Subcutaneous preadipocyte (primary cell): ENCODE data around the gene DHRS9. TPM values are rescaled to one million over a fixed set of nuclear protein-coding genes. Genes with fewer than 3 reads are reported as not detected.

Source experiments
- total RNA-seq: library from RNA; depleted of rRNA; stranded (reverse); fragments of >200 nt; gene quantifications from 2 replicates; pipeline ENCODE4 v1.2.3, GENCODE V29; 2012

DHRS9 gene
- total RNA-seq, result not detected in 2 replicates

DNA sequence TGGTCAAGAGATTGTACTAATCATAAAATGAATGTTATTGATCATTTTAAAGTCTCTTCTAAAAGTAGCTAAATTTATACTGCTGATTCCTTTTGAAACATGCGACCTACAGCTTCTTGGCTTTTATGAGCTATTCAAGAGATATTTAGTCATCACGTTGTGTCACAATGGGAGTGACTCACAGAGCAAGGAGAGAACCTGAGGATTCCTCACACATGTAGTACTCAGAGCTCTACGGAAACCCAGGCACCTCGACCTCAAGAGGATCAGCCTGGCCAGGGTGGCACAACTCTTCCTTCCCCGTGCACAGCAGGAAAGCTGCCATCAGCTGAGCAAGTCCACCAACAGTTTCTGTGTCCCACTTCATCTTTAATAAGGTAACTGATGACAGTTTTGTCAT lies at the start of gene DHRS9:
TSS of gene DHRS9 (plus strand) at position 223 of the 400 bp plus-strand sequence. CDS start 12,019 bp downstream, outside the sequence.

DNA sequence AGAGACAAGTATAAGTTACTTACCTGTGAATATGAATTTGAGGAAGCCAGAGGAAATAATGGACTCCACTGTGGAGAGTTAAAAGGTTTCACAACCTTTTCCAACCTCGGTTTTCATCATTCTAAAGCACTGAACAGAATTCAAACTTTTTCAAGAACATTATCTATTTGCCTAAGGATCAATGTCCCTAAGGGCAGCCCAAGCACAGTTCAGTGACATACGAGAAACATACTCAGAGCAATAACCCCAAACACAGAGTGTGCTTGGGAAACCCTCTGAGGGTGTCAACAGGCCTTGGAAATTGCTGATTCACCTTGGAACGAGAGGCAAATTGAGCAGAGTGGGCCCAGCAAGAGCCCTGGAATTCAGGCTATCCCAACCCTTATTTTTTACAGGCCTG lies 38.2 kb upstream of the DHRS9 start, which contains the start of gene ABCB11:
TSS of gene ABCB11 (minus strand) at position 123 of the 400 bp plus-strand sequence. CDS start 13,199 bp downstream, outside the sequence.

Other genes with a start within 250 kb of the DHRS9 start
- 5.1 and 5.7 TPM in 2 replicates for gene SPC25, start 179.1 kb upstream of the DHRS9 start, total RNA-seq
- gene G6PC2, start 168.3 kb upstream of the DHRS9 start, total RNA-seq, result not detected in 2 replicates
- gene ABCB11, start 38.2 kb upstream of the DHRS9 start, total RNA-seq, result not detected in 2 replicates